Heart right ventricle (tissue), 16 donors: ENCODE results near the gene STK31. TPM values are rescaled to one million over a fixed set of nuclear protein-coding genes. Genes with fewer than 3 reads are reported as not detected.
"Not testable (repeated sequence)": the region's sequence is repeated elsewhere in the genome, so short reads cannot be mapped to it uniquely, and the experiment has no call there.

Experiments used
- ATAC-seq, 8 donors: fragments of 200-7000 bp; cut with Tn5 transposase; one replicate each; pipeline ENCODE4 v1.9.1; 2020; ENCODE audit warnings: mild to moderate bottlenecking in 8 of 8, moderate library complexity in 8 of 8, moderate number of reproducible peaks in 1 of 8
- DNase-seq, 2 donors: peaks; one replicate each; pipeline ENCODE4 v3.0.0-alpha.2; 2020
- H3K27ac ChIP-seq, 10 donors: fragments of 200-600 bp; sonication (generic) in 2 of 10; one replicate each; pipeline versions ENCODE4 v1.5.0 to v1.8.0; 2020 to 2022; ENCODE audit warnings: mild to moderate bottlenecking in 3 of 10
- H3K27me3 ChIP-seq, 7 donors: fragments of 200-600 bp; one replicate each; pipeline ENCODE4 v1.8.0; 2021 to 2022; ENCODE audit warnings: mild to moderate bottlenecking in 2 of 7
- H3K36me3 ChIP-seq, 9 donors: fragments of 200-600 bp; sonication (generic) in 1 of 9; one replicate each; pipeline versions ENCODE4 v1.5.0 to v1.8.0; 2020 to 2022; ENCODE audit warnings: mild to moderate bottlenecking in 2 of 9
- H3K4me1 ChIP-seq, 9 donors: fragments of 200-600 bp; sonication (generic) in 1 of 9; one replicate each; pipeline versions ENCODE4 v1.5.0 to v1.8.0; 2020 to 2022; ENCODE audit warnings: mild to moderate bottlenecking in 4 of 9
- H3K4me3 ChIP-seq, 10 donors: fragments of 200-600 bp; sonication (generic) in 2 of 10; one replicate each; pipeline versions ENCODE4 v1.5.0 to v1.8.0; 2020 to 2022; ENCODE audit warnings: mild to moderate bottlenecking in 7 of 10, moderate library complexity in 2 of 10
- H3K9me3 ChIP-seq, 11 donors: fragments of 200-600 bp in 10 of 11; sonication (generic) in 2 of 11; one replicate each; pipeline versions ENCODE4 v1.5.0 to v1.8.0; 2013 to 2022; ENCODE audit warnings: mild to moderate bottlenecking in 2 of 11, control low read depth in 1 of 11, moderate library complexity in 1 of 11
- CTCF ChIP-seq, 9 donors: fragments of 200-600 bp; sonication (generic) in 2 of 9; IDR thresholded peaks; one replicate each; pipeline versions ENCODE4 v1.5.0 to v1.8.0; 2021 to 2022; ENCODE audit warnings: antibody characterized with exemption in 9 of 9, mild to moderate bottlenecking in 5 of 9, moderate library complexity in 1 of 9
- WGBS, 2 donors: extraction: QIAGEN DNeasy Blood & Tissue Kit; methylation state at CpG; one replicate each; pipeline ENCODE4 v1.1.7; 2013; ENCODE audit warnings: inconsistent platforms in 1 of 2; 5-methylcytosine and 5-hydroxymethylcytosine counted together
- intact Hi-C, 10 donors: fragments of 100-400 bp; cut with DNase I; formaldehyde crosslinking; loops; one replicate each; pipeline versions ENCODE4 v1.11.1 to v1.14.2; 2022
- polyA plus RNA-seq, 2 donors: library from polyadenylated mRNA; stranded (reverse); fragments of 200-250 nt; gene quantifications; one replicate each; pipeline ENCODE4 v1.2.3, GENCODE V29; 2013
- total RNA-seq, 10 donors: library from RNA; stranded (reverse); fragmentation: NEBNext Ultra II Directional in 3 of 10; extraction: Animal tissue kit (Norgen Biotek cat#: 25700) in 3 of 10; gene quantifications; one replicate each; pipeline versions ENCODE4 v1.2.1 to v1.2.4, GENCODE V29; 2021 to 2023
- donor health status: Arrhythmogenic right ventricular cardiomyopathy.
- donor health status: ischemic (EF 13 %, LVEDD 7.1; RV severe dilation, severe dysfunction).
- donor health status: healthy with polysubstance abuse.
- donor health status: DM: no; HTN: yes; CAD: no.
- donor health status: DM: no; HTN: no; CAD: no.
- donor health status: ischemic (EF 25% LVEDD 6.9; RV normal size, moderate dysfunction).
- donor health status: ischemic (EF 25% LVEDD 5.7; RV mildly dilated, moderate dysfunction).
- donor health status: healthy.
- donor health status: DM: yes; HTN: yes; CAD: no.
- donor health status: Ischemic cardiomyopathy.
- donor health status: ischemic (EF 35%, LVEDD 5.7; RV mildly dilated, moderate dysfunction).
- donor health status: nonischemic (EF 11% LVEDD 7.7; RV severe dilation, severe dysfunction).
- donor health status: DM: yes; HTN: yes; CAD: no.
- donor health status: PGD.
- donor health status: ischemic (EF 29% LVEDD 5.4; RV normal size, mild dysfunction).
- donor health status: nonischemic (EF 23%, LVEDD 6.1; RV moderate dilation, normal function).

The STK31 gene
- total and polyA plus RNA-seq, 12 donors = 0.04 to 0.72 (median 0.20) TPM; not detected in 6

- no peaks in the 10 kb centered on the region for H3K36me3 ChIP-seq
- DNase-seq (no peak), ATAC-seq (no peak)
- no peak for TF ChIP-seq CTCF (IDR thresholded peaks at IDR 0.05)
- WGBS, 2 donors = 60 to 84% methylated on average over 1 of the region's 1 CpG
- intact Hi-C loops = no loop called here
- H3K27ac ChIP-seq = no peak overlapping the region
- no peaks in the 10 kb centered on the region for H3K27me3 ChIP-seq
- no peaks in the 10 kb centered on the region for H3K4me1 ChIP-seq
- no peak overlapping the region for H3K4me3 ChIP-seq
- peaks cover 0 to 64% (median 19%) of the 10 kb centered on the region in 11 donors for H3K9me3 ChIP-seq
Measured at GRCh38 chr7:23746629-23747028, 36.6 kb downstream of the STK31 start.

- no peaks in the 10 kb centered on the region for H3K36me3 ChIP-seq
- no peak for TF ChIP-seq CTCF (IDR thresholded peaks at IDR 0.05)
- intact Hi-C loops = no loop called here
- no peak overlapping the region for H3K27ac ChIP-seq
- H3K27me3 ChIP-seq = no peaks in the 10 kb centered on the region
- DNase-seq (no peak), ATAC-seq (no peak)
- WGBS, 2 donors = 70 to 80% methylated on average over 1 of the region's 1 CpG
- no peaks in the 10 kb centered on the region for H3K4me1 ChIP-seq
- peaks cover 0 to 32% (median 0%) of the 10 kb centered on the region in 11 donors for H3K9me3 ChIP-seq
- no peak overlapping the region for H3K4me3 ChIP-seq
Measured at GRCh38 chr7:23751852-23752251, 41.8 kb downstream of the STK31 start.

- H3K27me3 ChIP-seq, H3K36me3 ChIP-seq, ATAC-seq, H3K4me3 ChIP-seq, H3K27ac ChIP-seq, DNase-seq, H3K4me1 ChIP-seq, intact Hi-C loops: not testable (repeated sequence)
- WGBS, 2 donors = 81 to 82% methylated on average over 3 of the region's 3 CpGs
- H3K9me3 ChIP-seq = peaks cover 0 to 12% (median 0%) of the 10 kb centered on the region in 11 donors
Measured at GRCh38 chr7:23758839-23759238, 48.8 kb downstream of the STK31 start.

- no peak for TF ChIP-seq CTCF (IDR thresholded peaks at IDR 0.05)
- Histone ChIP-seq H3K27me3 (no peaks in the 10 kb centered on the region), H3K4me3 (no peak overlapping the region), H3K36me3 (no peaks in the 10 kb centered on the region), H3K4me1 (no peaks in the 10 kb centered on the region), H3K9me3 (peaks cover 0 to 9% (median 0%) of the 10 kb centered on the region in 11 donors), H3K27ac (no peak overlapping the region)
- no peak for ATAC-seq
- DNase-seq = no peak
- intact Hi-C loops = no loop called here
Measured at GRCh38 chr7:23759671-23760391, 49.8 kb downstream of the STK31 start.

- Histone ChIP-seq H3K27ac (no peak overlapping the region), H3K36me3 (no peaks in the 10 kb centered on the region), H3K4me3 (no peak overlapping the region), H3K9me3 (no peaks in the 10 kb centered on the region), H3K4me1 (no peaks in the 10 kb centered on the region), H3K27me3 (no peaks in the 10 kb centered on the region)
- DNase-seq (no peak), ATAC-seq (no peak)
- no peak for TF ChIP-seq CTCF (IDR thresholded peaks at IDR 0.05)
- intact Hi-C loops = no loop called here
- 84 to 85% methylated on average over 3 of the region's 3 CpGs for WGBS, 2 donors
Measured at GRCh38 chr7:23765943-23766342, 55.9 kb downstream of the STK31 start.
